K562 (cell line): ENCODE data around the gene HMG20B. TPM values are rescaled to one million over a fixed set of nuclear protein-coding genes. Genes with fewer than 3 reads are reported as not detected.

Source experiments
- ATAC-seq: fragments of 200-7000 bp; cut with Tn5 transposase; 3 replicates; pipeline ENCODE4 v1.9.1; 2020; ENCODE audit warnings: moderate library complexity
- BruUV-seq: library from RNA; stranded (reverse); fragments of 400-500 nt; replicated peaks from 2 replicates; lab custom pipeline; 2021; lab: Mats Ljungman, UMichigan
- CTCF ChIA-PET: fragments of 300-600 bp; formaldehyde crosslinking; extraction: SDS; loops from one replicate; lab custom pipeline; 2021; ENCODE audit warnings: low intra/inter-chr PET ratio; lab: Yijun Ruan, JAX
- POLR2A ChIA-PET: fragments of 300-600, 350-650 bp; sonication (Branson Sonifier 250); formaldehyde crosslinking; extraction: SDS; loops from one replicate; lab custom pipeline; 2021; ENCODE audit warnings: antibody characterized with exemption, inconsistent platforms; lab: Yijun Ruan, JAX
- DNase-seq, 4 experiments: peaks; one replicate each; pipeline versions ENCODE4 v3.0.0 to v3.0.0-alpha.2; 2011 to 2018; ENCODE audit warnings: low spot score in 3 of 4, mixed read lengths in 3 of 4; ENCODE audit errors: extremely low read depth in 1 of 4
- FAIRE-seq: peaks from 2 replicates; lab custom pipeline; 2011; peaks lifted over from hg19 to GRCh38; lab: Jason Lieb, UNC
- H2AFZ ChIP-seq: 2 replicates; pipeline ENCODE4 v1.6.0; 2011; ENCODE audit warnings: low read depth, low read length, control low read depth, inconsistent platforms
- H3K27ac ChIP-seq: fragments of 200-600 bp; 3 replicates; pipeline ENCODE4 v1.8.0; 2011; ENCODE audit warnings: low read depth, mild to moderate bottlenecking, control low read depth, inconsistent platforms, low read length, moderate library complexity, mixed read lengths; ENCODE audit errors: extremely low read depth
- H3K27me3 ChIP-seq, 2 experiments: fragments of 300-600 bp in 1 of 2; 2 replicates in 1 of 2; 3 replicates in 1 of 2; pipeline versions ENCODE4 v1.6.0 to v1.8.0; 2011; ENCODE audit warnings: inconsistent platforms in 2 of 2, low read length in 2 of 2, mild to moderate bottlenecking in 1 of 2, mixed read lengths in 1 of 2, moderate library complexity in 1 of 2; ENCODE audit not compliant: control insufficient read depth in 2 of 2, insufficient read depth in 2 of 2
- H3K36me3 ChIP-seq: fragments of 300-600 bp; 3 replicates; pipeline ENCODE4 v1.8.0; 2011; ENCODE audit warnings: mild to moderate bottlenecking, low read length, inconsistent platforms; ENCODE audit not compliant: control insufficient read depth, insufficient read depth
- H3K4me1 ChIP-seq, 2 experiments: fragments of 200-600 bp in 1 of 2; replicated peaks in 1 of 2; 2 replicates in 1 of 2; 3 replicates in 1 of 2; pipeline versions ENCODE4 v1.5.1 to v1.8.0; 2011; ENCODE audit warnings: inconsistent platforms in 2 of 2, low read length in 2 of 2, mild to moderate bottlenecking in 1 of 2, mixed read lengths in 1 of 2, moderate library complexity in 1 of 2; ENCODE audit not compliant: control insufficient read depth in 2 of 2, insufficient read depth in 2 of 2
- H3K4me2 ChIP-seq: 2 replicates; pipeline ENCODE4 v1.6.1; 2011; ENCODE audit warnings: low read length, control low read depth, inconsistent platforms, mixed read lengths; ENCODE audit not compliant: insufficient read depth
- H3K4me3 ChIP-seq: fragments of 200-600 bp; sonication (generic), shearing (Covaris generic); 2 replicates; pipeline ENCODE4 v1.5.1; 2016; ENCODE audit warnings: control low read depth, inconsistent platforms
- H3K79me2 ChIP-seq: fragments of 200-600 bp; 3 replicates; pipeline ENCODE4 v1.8.0; 2011; ENCODE audit warnings: low read length, inconsistent platforms; ENCODE audit not compliant: control insufficient read depth, insufficient read depth
- H3K9ac ChIP-seq, 2 experiments: 2 replicates each; pipeline versions ENCODE4 v1.6.0 to v1.6.1; 2011; ENCODE audit warnings: low read depth in 2 of 2, low read length in 2 of 2, control low read depth in 1 of 2, inconsistent platforms in 1 of 2, mild to moderate bottlenecking in 1 of 2, mixed read lengths in 1 of 2; ENCODE audit not compliant: insufficient read depth in 1 of 2
- H3K9me1 ChIP-seq: one replicate; pipeline ENCODE4 v1.6.0; 2011; ENCODE audit warnings: inconsistent platforms, mild to moderate bottlenecking, low read length, moderate library complexity; ENCODE audit not compliant: control insufficient read depth, insufficient read depth
- H3K9me3 ChIP-seq: replicated peaks from 2 replicates; pipeline ENCODE4 v1.5.1; 2011; ENCODE audit warnings: low read depth, low read length, inconsistent platforms; ENCODE audit not compliant: control insufficient read depth, insufficient read depth
- H4K20me1 ChIP-seq: replicated peaks from 2 replicates; pipeline ENCODE4 v1.6.1; 2011; ENCODE audit warnings: low read length, inconsistent platforms, mixed read lengths; ENCODE audit not compliant: control insufficient read depth, insufficient read depth
- ARHGAP35 ChIP-seq: fragments of 450-650 bp; IDR thresholded peaks from 2 replicates; pipeline ENCODE4 v1.6.1; 2018; ENCODE audit not compliant: partially characterized antibody
- ARID1B ChIP-seq: fragments of 450-650 bp; IDR thresholded peaks from 2 replicates; pipeline ENCODE4 v1.6.1; 2016; ENCODE audit warnings: antibody characterized with exemption, mild to moderate bottlenecking, inconsistent platforms
- CBFA2T2 ChIP-seq: fragments of 450-650 bp; conservative IDR thresholded peaks from 2 replicates; pipeline ENCODE4 v1.6.1; 2017; ENCODE audit warnings: mild to moderate bottlenecking
- MCM3 ChIP-seq: fragments of 450-650 bp; IDR thresholded peaks from 2 replicates; pipeline ENCODE4 v1.6.1; 2016
- NFIX ChIP-seq: fragments of 250-450 bp; sonication (Bioruptor Pico); IDR thresholded peaks from 2 replicates; pipeline ENCODE4 v1.4.0; 2020; ENCODE audit warnings: low read depth, mild to moderate bottlenecking, moderate library complexity
- SP1 ChIP-seq: sonication (generic); formaldehyde crosslinking; IDR thresholded peaks from 2 replicates; pipeline ENCODE4 v1.8.1; 2022; ENCODE audit warnings: mild to moderate bottlenecking, missing genetic modification reagents
- XRCC5 ChIP-seq: fragments of 200-400 bp; formaldehyde crosslinking; IDR thresholded peaks from 2 replicates; pipeline ENCODE4 v1.6.1; 2017; ENCODE audit warnings: low read depth, mild to moderate bottlenecking, low read length
- ZNF263 ChIP-seq: sonication (generic); formaldehyde crosslinking; IDR thresholded peaks from 2 replicates; pipeline ENCODE4 v1.8.0; 2022; ENCODE audit warnings: mild to moderate bottlenecking, missing genetic modification reagents, borderline replicate concordance
- WGBS: fragments of 100-300 bp; shearing (Covaris generic); methylation state at CpG from one replicate; pipeline ENCODE4 v1.1.6; 2016; ENCODE audit warnings: low coverage, mixed read lengths; ENCODE audit not compliant: insufficient coverage; ENCODE audit errors: missing lambda C conversion rate; 5-methylcytosine and 5-hydroxymethylcytosine counted together
- in situ Hi-C: fragments of 300-500 bp; cut with MboI; formaldehyde crosslinking; loops from 4 replicates; pipeline ENCODE4 v1.15.0; 2018; ENCODE audit warnings: inconsistent platforms, mixed read lengths
- intact Hi-C: fragments of 100-400 bp; cut with micrococcal nuclease; formaldehyde crosslinking; loops from 2 replicates; pipeline ENCODE4 v1.14.2; 2022
- polyA plus RNA-seq, 8 experiments: library from polyadenylated mRNA; depleted of rRNA in 4 of 8; stranded (reverse) in 5 of 8; unstranded in 3 of 8; fragments of >200 nt; fragmentation: Nextera tagmentation in 2 of 8; fragmentation: Illumina TruSeq in 1 of 8; extraction: Ambion mirVana in 2 of 8; extraction: Trizol in 1 of 8; gene quantifications; 2 replicates each; pipeline versions ENCODE4 v1.2.1 to v1.2.3, GENCODE V29; 2011 to 2014; ENCODE audit warnings: inconsistent platforms in 1 of 8, missing spikeins in 1 of 8
- total RNA-seq, 7 experiments: library from RNA; depleted of rRNA in 6 of 7; stranded (reverse); fragments of >200 nt in 6 of 7; fragmentation: Illumina TruSeq in 2 of 7; extraction: Trizol in 2 of 7; gene quantifications; 2 replicates each; pipeline versions ENCODE4 v1.2.1 to v1.2.3, GENCODE V29; 2011 to 2021; ENCODE audit warnings: low replicate concordance in 1 of 7
- TF ChIP-seq, protein P1 (sequence below): sonication (generic); formaldehyde crosslinking; IDR thresholded peaks from 2 replicates; pipeline ENCODE4 v1.8.1; 2022; ENCODE audit warnings: missing genetic modification reagents
- TF ChIP-seq, protein P2 (sequence below): fragments of 450-650 bp; IDR thresholded peaks from 2 replicates; pipeline ENCODE4 v1.6.1; 2018; ENCODE audit not compliant: partially characterized antibody
- TF ChIP-seq, protein P3 (sequence below), 2 experiments: fragments of 200-800 bp in 1 of 2; sonication (Bioruptor generic) in 1 of 2; sonication (generic) in 1 of 2; formaldehyde crosslinking in 1 of 2; IDR thresholded peaks in 1 of 2; conservative IDR thresholded peaks in 1 of 2; 2 replicates each; pipeline versions ENCODE4 v1.5.0 to v1.6.1; 2016 to 2020; ENCODE audit warnings: missing compliant biosample characterization in 1 of 2, missing genetic modification characterization in 1 of 2, missing genetic modification reagents in 1 of 2
- TF ChIP-seq, protein P4 (sequence below): fragments of 450-650 bp; IDR thresholded peaks from 2 replicates; pipeline ENCODE4 v1.6.1; 2016; ENCODE audit warnings: antibody characterized with exemption

HMG20B gene
- total and polyA plus RNA-seq, 9 of the 15 experiments (the other 6 are each of a cell fraction or from before 2014, with no cell fraction given) = 0.35 to 172 (median 38.6) TPM

DNA sequence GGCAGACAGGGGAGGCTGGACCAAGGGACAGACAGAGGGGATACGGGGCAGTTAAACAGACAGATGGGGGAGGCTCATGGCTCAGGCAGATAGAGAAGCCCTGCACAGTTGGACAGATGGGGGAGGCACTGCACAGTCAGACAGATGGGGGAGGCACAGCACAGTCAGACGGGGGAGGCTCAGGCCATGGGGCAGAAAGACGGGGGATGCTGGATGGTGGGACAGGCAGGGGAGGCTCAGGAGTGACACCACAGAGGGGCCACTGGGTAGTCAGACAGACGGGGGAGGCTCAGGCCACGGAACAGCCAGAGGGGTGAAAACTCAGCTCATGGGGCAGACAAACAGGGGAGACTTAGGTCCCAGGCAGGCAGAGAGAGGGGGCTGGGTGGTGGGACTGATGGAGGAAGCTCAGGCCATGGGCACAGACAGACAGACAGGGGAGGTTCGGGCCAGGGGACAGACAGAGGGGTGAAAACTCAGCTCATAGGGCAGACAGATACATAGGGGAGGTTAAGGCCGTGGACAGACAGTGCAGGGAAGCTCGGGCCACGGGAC is 16.2 kb upstream of the HMG20B start:
- intact Hi-C loops (loop anchor here (2.0 kb wide), 1 partner anchor 16 kb away; the partner anchor contains the start of gene HMG20B), in situ Hi-C loops (no loop called here)
- Histone ChIP-seq H3K79me2 (peaks cover 45% of the 10 kb centered on the region), H3K27me3 (no peaks in the 10 kb centered on the region), H3K9ac (peak overlapping the region; percentile 81 to 99), H2AFZ (peak overlapping the region; percentile 46; the same call in 1 of the 2 replicates), H3K4me2 (peak overlapping the region; percentile 92), H3K9me1 (peaks cover 7% of the 10 kb centered on the region), H3K9me3 (no peaks in the 10 kb centered on the region), H3K36me3 (peaks cover 22% of the 10 kb centered on the region), H3K27ac (peak overlapping the region; percentile 77), H3K4me1 (peaks cover 21 to 76% of the 10 kb centered on the region in 2 experiments; a peak in 4 of 5 replicates), H3K4me3 (peak overlapping the region; percentile 93), H4K20me1 (peaks cover 9% of the 10 kb centered on the region)
- POLR2A ChIA-PET = interaction anchor here (0.5 to 1.9 kb wide), 12 partner anchors 8 to 308 kb away, joined by 3 to 9 read pairs (median 3); partner anchors contain the start of gene TEKTIP1
- no TSS peak for BruUV-seq
- peak in 2 of 4 experiments; percentile 44 to 56 for DNase-seq
- CTCF ChIA-PET = no interaction called here
- WGBS = 7% methylated on average over 9 of the region's 9 CpGs
- no peak for ATAC-seq
- no peak for FAIRE-seq
- TF ChIP-seq ZNF263 (CRISPR knock-in tag) (no peak; the same call in 1 of the 2 replicates), ARHGAP35 (peak; percentile 97), NFIX (CRISPR knock-in tag) (no peak), ARID1B (peak; percentile 29; the same call in 1 of the 2 replicates), MCM3 (no peak), SP1 (CRISPR knock-in tag) (peak; percentile 54; the same call in 1 of the 2 replicates), CBFA2T2 (0 out of 2 replicates have a peak, but pooled peaks have one; percentile 7), XRCC5 (0 out of 2 replicates have a peak, but pooled peaks have one; percentile 29)
- TF ChIP-seq, protein P1, sequence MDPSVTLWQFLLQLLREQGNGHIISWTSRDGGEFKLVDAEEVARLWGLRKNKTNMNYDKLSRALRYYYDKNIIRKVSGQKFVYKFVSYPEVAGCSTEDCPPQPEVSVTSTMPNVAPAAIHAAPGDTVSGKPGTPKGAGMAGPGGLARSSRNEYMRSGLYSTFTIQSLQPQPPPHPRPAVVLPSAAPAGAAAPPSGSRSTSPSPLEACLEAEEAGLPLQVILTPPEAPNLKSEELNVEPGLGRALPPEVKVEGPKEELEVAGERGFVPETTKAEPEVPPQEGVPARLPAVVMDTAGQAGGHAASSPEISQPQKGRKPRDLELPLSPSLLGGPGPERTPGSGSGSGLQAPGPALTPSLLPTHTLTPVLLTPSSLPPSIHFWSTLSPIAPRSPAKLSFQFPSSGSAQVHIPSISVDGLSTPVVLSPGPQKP (CRISPR knock-in tag) = no peak
- TF ChIP-seq, protein P2, sequence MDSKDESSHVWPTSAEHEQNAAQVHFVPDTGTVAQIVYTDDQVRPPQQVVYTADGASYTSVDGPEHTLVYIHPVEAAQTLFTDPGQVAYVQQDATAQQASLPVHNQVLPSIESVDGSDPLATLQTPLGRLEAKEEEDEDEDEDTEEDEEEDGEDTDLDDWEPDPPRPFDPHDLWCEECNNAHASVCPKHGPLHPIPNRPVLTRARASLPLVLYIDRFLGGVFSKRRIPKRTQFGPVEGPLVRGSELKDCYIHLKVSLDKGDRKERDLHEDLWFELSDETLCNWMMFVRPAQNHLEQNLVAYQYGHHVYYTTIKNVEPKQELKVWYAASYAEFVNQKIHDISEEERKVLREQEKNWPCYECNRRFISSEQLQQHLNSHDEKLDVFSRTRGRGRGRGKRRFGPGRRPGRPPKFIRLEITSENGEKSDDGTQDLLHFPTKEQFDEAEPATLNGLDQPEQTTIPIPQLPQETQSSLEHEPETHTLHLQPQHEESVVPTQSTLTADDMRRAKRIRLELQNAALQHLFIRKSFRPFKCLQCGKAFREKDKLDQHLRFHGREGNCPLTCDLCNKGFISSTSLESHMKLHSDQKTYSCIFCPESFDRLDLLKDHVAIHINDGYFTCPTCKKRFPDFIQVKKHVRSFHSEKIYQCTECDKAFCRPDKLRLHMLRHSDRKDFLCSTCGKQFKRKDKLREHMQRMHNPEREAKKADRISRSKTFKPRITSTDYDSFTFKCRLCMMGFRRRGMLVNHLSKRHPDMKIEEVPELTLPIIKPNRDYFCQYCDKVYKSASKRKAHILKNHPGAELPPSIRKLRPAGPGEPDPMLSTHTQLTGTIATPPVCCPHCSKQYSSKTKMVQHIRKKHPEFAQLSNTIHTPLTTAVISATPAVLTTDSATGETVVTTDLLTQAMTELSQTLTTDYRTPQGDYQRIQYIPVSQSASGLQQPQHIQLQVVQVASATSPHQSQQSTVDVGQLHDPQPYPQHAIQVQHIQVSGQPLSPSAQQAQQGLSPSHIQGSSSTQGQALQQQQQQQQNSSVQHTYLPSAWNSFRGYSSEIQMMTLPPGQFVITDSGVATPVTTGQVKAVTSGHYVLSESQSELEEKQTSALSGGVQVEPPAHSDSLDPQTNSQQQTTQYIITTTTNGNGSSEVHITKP = peak; percentile 38
- TF ChIP-seq, protein P3, sequence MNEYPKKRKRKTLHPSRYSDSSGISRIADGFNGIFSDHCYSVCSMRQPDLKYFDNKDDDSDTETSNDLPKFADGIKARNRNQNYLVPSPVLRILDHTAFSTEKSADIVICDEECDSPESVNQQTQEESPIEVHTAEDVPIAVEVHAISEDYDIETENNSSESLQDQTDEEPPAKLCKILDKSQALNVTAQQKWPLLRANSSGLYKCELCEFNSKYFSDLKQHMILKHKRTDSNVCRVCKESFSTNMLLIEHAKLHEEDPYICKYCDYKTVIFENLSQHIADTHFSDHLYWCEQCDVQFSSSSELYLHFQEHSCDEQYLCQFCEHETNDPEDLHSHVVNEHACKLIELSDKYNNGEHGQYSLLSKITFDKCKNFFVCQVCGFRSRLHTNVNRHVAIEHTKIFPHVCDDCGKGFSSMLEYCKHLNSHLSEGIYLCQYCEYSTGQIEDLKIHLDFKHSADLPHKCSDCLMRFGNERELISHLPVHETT (CRISPR knock-in tag; conservative IDR thresholded peaks at IDR 0.05 in 1 of 2, IDR thresholded peaks at IDR 0.05 in 1 of 2) = 0 out of 4 replicates have a peak, but pooled peaks of 1 of the 2 experiments have one; percentile 30
- TF ChIP-seq, protein P4, sequence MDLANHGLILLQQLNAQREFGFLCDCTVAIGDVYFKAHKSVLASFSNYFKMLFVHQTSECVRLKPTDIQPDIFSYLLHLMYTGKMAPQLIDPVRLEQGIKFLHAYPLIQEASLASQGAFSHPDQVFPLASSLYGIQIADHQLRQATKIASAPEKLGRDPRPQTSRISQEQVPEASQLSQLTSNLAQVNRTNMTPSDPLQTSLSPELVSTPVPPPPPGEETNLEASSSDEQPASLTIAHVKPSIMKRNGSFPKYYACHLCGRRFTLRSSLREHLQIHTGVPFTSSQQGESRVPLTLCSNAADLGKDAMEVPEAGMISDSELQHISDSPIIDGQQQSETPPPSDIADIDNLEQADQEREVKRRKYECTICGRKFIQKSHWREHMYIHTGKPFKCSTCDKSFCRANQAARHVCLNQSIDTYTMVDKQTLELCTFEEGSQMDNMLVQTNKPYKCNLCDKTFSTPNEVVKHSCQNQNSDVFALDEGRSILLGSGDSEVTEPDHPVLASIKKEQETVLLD = 0 out of 2 replicates have a peak, but pooled peaks have one; percentile 39
